Spleen (tissue), 7 donors: ENCODE data around the gene MYLK4.

ENCODE experiments used
- POLR2A ChIP-seq, 3 donors: fragments of 450-650 bp; IDR thresholded peaks; one replicate each; pipeline ENCODE4 v1.5.1; 2017; ENCODE audit warnings: antibody characterized with exemption in 3 of 3, mild to moderate bottlenecking in 1 of 3
- POLR2AphosphoS5 ChIP-seq, 3 donors: sonication (generic); formaldehyde crosslinking; IDR thresholded peaks; one replicate each; pipeline ENCODE4 v1.5.1; 2017; ENCODE audit warnings: antibody characterized with exemption in 3 of 3
- TF ChIP-seq, protein P1 (sequence below), 11 experiments: fragments of 200-600 bp in 7 of 11; fragments of 450-650 bp in 4 of 11; sonication (generic) in 4 of 11; IDR thresholded peaks in 8 of 11; conservative IDR thresholded peaks in 3 of 11; 1 replicate in 7 of 11; 2 replicates in 4 of 11; pipeline versions ENCODE4 v1.4.0 to v1.8.0; 2016 to 2021; ENCODE audit warnings: antibody characterized with exemption in 11 of 11, inconsistent platforms in 4 of 11, mild to moderate bottlenecking in 1 of 11
- donor health status: DM: no; HTN: no; CAD: no; lungs with moderate emphysema.
- donor health status: DM: no; HTN: no; CAD: no.
- donor health status: DM: no; HTN: no; CAD: no.

DNA sequence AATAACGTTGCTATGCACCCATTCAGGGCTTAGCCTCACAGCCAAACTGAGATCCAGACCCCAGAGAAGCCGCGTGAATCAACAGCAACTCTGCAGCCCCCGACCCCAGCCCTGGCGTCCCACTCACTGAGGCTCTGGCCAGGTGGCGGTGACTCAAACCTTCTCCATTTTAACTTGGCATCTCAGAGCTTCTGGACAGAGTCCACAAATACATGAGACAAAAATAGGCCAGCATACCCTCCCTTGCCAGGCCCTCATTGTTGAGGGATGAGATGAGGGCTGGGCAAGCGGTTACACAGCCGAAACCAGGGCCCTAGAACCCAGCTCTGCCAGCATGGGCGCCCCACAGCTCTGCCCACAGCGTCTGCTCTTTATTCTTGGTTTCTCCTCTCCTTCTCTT lies 118.4 kb downstream of the MYLK4 start:
- no peak for TF ChIP-seq POLR2A (IDR thresholded peaks at IDR 0.05)
- no peak for TF ChIP-seq POLR2AphosphoS5 (IDR thresholded peaks at IDR 0.05)
- TF ChIP-seq, protein P1, sequence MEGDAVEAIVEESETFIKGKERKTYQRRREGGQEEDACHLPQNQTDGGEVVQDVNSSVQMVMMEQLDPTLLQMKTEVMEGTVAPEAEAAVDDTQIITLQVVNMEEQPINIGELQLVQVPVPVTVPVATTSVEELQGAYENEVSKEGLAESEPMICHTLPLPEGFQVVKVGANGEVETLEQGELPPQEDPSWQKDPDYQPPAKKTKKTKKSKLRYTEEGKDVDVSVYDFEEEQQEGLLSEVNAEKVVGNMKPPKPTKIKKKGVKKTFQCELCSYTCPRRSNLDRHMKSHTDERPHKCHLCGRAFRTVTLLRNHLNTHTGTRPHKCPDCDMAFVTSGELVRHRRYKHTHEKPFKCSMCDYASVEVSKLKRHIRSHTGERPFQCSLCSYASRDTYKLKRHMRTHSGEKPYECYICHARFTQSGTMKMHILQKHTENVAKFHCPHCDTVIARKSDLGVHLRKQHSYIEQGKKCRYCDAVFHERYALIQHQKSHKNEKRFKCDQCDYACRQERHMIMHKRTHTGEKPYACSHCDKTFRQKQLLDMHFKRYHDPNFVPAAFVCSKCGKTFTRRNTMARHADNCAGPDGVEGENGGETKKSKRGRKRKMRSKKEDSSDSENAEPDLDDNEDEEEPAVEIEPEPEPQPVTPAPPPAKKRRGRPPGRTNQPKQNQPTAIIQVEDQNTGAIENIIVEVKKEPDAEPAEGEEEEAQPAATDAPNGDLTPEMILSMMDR (IDR thresholded peaks at IDR 0.05 in 8 of 11, conservative IDR thresholded peaks at IDR 0.05 in 3 of 11) = no peak
